Activated naive CD8-positive, alpha-beta T cell treated with anti-CD3 and anti-CD28 coated beads, Interleukin-2, amount 50 U/mL, for 24 hours (primary cell): ENCODE measurements around the gene PPP1R14C.

Source experiments
- ATAC-seq: fragments of 150-1000 bp; cut with Tn5 transposase; one replicate; pipeline ENCODE4 v1.10.0; 2021
- DNase-seq: peaks from one replicate; pipeline ENCODE4 v3.0.0; 2021
- H3K27ac Mint-ChIP-seq: one replicate; pipeline ENCODE4 v1.8.0; 2021; ENCODE audit warnings: mild to moderate bottlenecking, mixed read lengths
- H3K27me3 Mint-ChIP-seq: one replicate; pipeline ENCODE4 v1.8.0; 2021; ENCODE audit warnings: mixed read lengths
- H3K36me3 Mint-ChIP-seq: one replicate; pipeline ENCODE4 v1.8.0; 2021; ENCODE audit warnings: low read depth, mixed read lengths
- H3K4me1 Mint-ChIP-seq: one replicate; pipeline ENCODE4 v1.8.0; 2021; ENCODE audit warnings: mixed read lengths
- H3K4me3 Mint-ChIP-seq: one replicate; pipeline ENCODE4 v1.8.0; 2021; ENCODE audit warnings: mild to moderate bottlenecking, moderate library complexity, mixed read lengths
- H3K9me3 Mint-ChIP-seq: one replicate; pipeline ENCODE4 v1.8.0; 2021; ENCODE audit warnings: mixed read lengths

Gene PPP1R14C

GRCh38 chr6:150142670-150143515 lies at the start of gene PPP1R14C:
TSS of gene PPP1R14C (plus strand) at chr6:150143044. CDS start at chr6:150143193, 149 bp downstream.
- H3K4me1 Mint-ChIP-seq = peaks cover 18% of the 10 kb centered on the region
- peak; percentile 62 for ATAC-seq
- peaks cover 2% of the 10 kb centered on the region for H3K9me3 Mint-ChIP-seq
- H3K36me3 Mint-ChIP-seq = no peaks in the 10 kb centered on the region
- DNase-seq = peak; percentile 40
- no peak within 1 kb of the TSS for H3K27ac Mint-ChIP-seq
- peak within 1 kb of the TSS; percentile 57 for H3K4me3 Mint-ChIP-seq
- peaks cover 76% of the 10 kb centered on the region for H3K27me3 Mint-ChIP-seq

- DNase-seq (no peak), ATAC-seq (no peak)
- H3K9me3 Mint-ChIP-seq = no peaks in the 10 kb centered on the region
- H3K4me3 Mint-ChIP-seq = no peak overlapping the region
- no peaks in the 10 kb centered on the region for H3K4me1 Mint-ChIP-seq
- H3K27me3 Mint-ChIP-seq = peaks cover 15% of the 10 kb centered on the region
- no peaks in the 10 kb centered on the region for H3K36me3 Mint-ChIP-seq
- H3K27ac Mint-ChIP-seq = no peak overlapping the region
These were observed 49.4 kb upstream of the PPP1R14C start for GRCh38 chr6:150093397-150093796.

DNA sequence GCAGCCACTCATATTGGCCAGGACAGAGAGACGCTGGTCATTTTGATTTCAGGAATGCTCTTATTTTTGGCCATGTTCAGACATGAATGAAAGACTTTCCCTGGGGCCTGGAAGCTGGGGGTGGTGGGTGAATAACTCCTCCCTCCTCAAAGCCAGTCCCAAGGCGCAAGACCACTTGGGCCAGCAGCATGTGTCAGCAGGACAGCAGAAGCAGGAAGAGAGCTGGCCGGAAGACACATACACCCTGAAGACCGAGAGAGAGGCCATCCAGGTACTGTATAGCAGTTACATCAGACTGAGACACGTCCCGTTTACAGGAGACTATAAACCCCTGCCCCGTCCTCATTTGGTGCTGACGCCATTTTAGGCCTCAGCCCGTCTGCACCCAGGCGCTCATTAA lies 44.7 kb upstream of the PPP1R14C start:
- Mint-ChIP-seq H3K27ac (no peak overlapping the region), H3K4me3 (no peak overlapping the region), H3K36me3 (no peaks in the 10 kb centered on the region), H3K27me3 (peaks cover 15% of the 10 kb centered on the region), H3K4me1 (no peaks in the 10 kb centered on the region), H3K9me3 (no peaks in the 10 kb centered on the region)
- ATAC-seq = no peak
- no peak for DNase-seq

GRCh38 chr6:150099546-150099945 lies 43.3 kb upstream of the PPP1R14C start:
- H3K27ac Mint-ChIP-seq = no peak overlapping the region
- no peak overlapping the region for H3K4me3 Mint-ChIP-seq
- no peaks in the 10 kb centered on the region for H3K4me1 Mint-ChIP-seq
- H3K36me3 Mint-ChIP-seq = no peaks in the 10 kb centered on the region
- H3K9me3 Mint-ChIP-seq = no peaks in the 10 kb centered on the region
- H3K27me3 Mint-ChIP-seq = peaks cover 10% of the 10 kb centered on the region
- no peak for ATAC-seq
- no peak for DNase-seq

DNA sequence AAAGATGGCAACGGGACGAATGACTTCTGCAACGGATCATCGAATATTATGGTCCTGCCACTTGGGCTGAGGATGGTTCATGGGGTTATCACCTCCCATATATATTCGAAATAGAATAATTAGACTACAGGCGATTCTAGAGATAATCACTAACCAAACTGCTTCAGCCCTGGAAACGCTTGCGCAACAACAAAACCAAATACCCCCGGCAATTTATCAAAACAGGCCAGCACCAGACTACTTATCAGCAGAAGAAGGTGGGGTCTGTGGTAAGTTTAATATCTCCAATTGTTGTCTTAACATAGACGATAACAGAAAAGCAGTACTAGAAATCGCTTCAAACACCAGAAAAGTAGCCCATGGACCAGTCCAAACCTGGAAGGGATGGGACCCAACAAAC lies 42.9 kb upstream of the PPP1R14C start:
- Mint-ChIP-seq H3K27ac (no peak overlapping the region), H3K4me1 (no peaks in the 10 kb centered on the region), H3K4me3 (no peak overlapping the region), H3K27me3 (peaks cover 10% of the 10 kb centered on the region), H3K36me3 (no peaks in the 10 kb centered on the region), H3K9me3 (no peaks in the 10 kb centered on the region)
- DNase-seq = no peak
- ATAC-seq = no peak

GRCh38 chr6:150100745-150101144 lies 42.1 kb upstream of the PPP1R14C start:
- Mint-ChIP-seq H3K36me3 (no peaks in the 10 kb centered on the region), H3K27ac (no peak overlapping the region)

GRCh38 chr6:150102750-150103270 lies 40.0 kb upstream of the PPP1R14C start:
- Mint-ChIP-seq H3K27me3 (peaks cover 2% of the 10 kb centered on the region), H3K4me1 (no peaks in the 10 kb centered on the region), H3K4me3 (no peak overlapping the region), H3K27ac (no peak overlapping the region), H3K36me3 (no peaks in the 10 kb centered on the region), H3K9me3 (no peaks in the 10 kb centered on the region)
- ATAC-seq (no peak), DNase-seq (no peak)

More at GRCh38 chr6:150100745-150101144, 42.1 kb upstream of the PPP1R14C start:
- ATAC-seq (no peak), DNase-seq (no peak)
- no peaks in the 10 kb centered on the region for H3K9me3 Mint-ChIP-seq
- H3K4me1 Mint-ChIP-seq = no peaks in the 10 kb centered on the region
- peaks cover 4% of the 10 kb centered on the region for H3K27me3 Mint-ChIP-seq
- no peak overlapping the region for H3K4me3 Mint-ChIP-seq

- no peak overlapping the region for H3K4me3 Mint-ChIP-seq
- no peak for ATAC-seq
- H3K4me1 Mint-ChIP-seq = no peaks in the 10 kb centered on the region
- H3K27me3 Mint-ChIP-seq = peaks cover 4% of the 10 kb centered on the region
- peaks cover under 1% of the 10 kb centered on the region for H3K36me3 Mint-ChIP-seq
- no peak for DNase-seq
- H3K9me3 Mint-ChIP-seq = no peaks in the 10 kb centered on the region
- H3K27ac Mint-ChIP-seq = no peak overlapping the region
These were observed 30.6 kb upstream of the PPP1R14C start for GRCh38 chr6:150112233-150112632.

DNA sequence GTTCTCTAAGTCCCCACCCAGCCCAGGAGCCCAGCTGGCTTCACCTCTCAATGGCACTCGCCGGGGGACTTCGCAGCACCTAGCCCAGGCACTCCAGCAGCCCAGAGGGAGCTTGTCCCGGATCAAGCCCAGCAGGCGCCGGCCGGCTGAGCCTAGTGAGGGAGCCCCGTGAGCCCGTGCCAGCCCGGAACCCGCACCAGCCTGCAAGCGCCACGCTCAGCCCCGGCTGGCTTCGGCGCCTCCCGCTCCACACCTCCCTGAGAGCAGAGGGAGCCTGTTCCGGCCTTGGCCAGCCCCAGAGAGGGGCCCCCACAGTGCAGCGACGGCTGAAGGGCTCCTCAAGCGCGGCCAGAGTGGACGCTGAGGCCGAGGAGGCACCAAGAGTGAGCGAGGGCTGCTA lies 27.1 kb upstream of the PPP1R14C start:
- peaks cover 2% of the 10 kb centered on the region for H3K36me3 Mint-ChIP-seq
- H3K4me3 Mint-ChIP-seq = no peak overlapping the region
- no peak overlapping the region for H3K27ac Mint-ChIP-seq
- no peak for DNase-seq
- H3K4me1 Mint-ChIP-seq = peaks cover 5% of the 10 kb centered on the region
- ATAC-seq = no peak
- no peaks in the 10 kb centered on the region for H3K9me3 Mint-ChIP-seq
- peaks cover 3% of the 10 kb centered on the region for H3K27me3 Mint-ChIP-seq

DNA sequence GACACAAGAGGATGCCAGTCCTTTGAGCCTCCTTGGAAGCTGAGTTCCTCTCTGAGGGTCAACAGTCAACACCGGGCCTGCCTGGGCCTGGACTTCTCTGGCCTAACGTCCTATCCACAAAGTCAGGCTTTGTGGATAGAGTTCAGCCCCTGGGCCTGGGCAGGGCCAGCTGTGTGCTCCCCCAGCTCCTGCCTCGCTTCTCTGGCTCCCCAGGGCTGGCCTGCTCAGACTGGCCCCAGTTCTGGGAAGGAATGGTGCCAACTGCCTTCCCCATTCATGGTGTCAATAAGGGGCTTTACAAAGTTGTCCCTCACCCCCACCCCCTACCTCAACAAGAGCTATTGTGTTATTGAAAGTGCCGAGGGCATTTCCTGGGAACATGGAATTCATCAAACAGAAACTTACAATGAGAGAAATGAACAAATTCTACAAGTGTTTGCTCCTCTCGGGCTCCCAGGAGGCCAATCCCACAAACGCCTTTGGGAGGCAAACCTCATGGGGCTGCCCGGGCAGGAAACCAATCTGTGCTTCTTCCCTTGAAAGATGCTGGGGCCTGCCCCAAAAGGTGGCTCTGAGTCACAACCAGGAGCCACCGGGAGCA lies 26.5 kb upstream of the PPP1R14C start:
- DNase-seq = no peak
- Mint-ChIP-seq H3K27ac (no peak overlapping the region), H3K4me1 (peaks cover 5% of the 10 kb centered on the region), H3K36me3 (peaks cover 2% of the 10 kb centered on the region), H3K4me3 (no peak overlapping the region), H3K27me3 (peaks cover 2% of the 10 kb centered on the region), H3K9me3 (no peaks in the 10 kb centered on the region)
- no peak for ATAC-seq

DNA sequence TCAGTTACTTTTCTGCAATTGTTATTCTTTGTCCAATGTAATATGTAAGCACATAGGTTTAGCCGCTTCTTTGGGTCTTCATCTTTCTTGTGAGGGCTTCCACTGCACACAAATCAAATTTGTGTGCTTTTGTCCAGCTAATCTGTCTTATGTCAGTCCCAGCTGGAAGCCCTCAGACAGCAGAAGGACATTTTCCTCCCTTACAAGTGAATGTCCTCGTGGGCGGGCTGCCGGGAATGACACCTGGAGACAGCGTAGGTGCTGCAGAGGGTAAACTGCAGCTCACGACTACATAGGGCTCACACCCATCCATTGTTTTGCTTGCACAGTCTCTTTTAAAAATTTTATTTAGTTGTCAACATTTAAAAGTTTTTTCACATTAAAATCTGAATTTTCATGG lies 24.6 kb upstream of the PPP1R14C start:
- H3K27ac Mint-ChIP-seq = no peak overlapping the region
- no peaks in the 10 kb centered on the region for H3K9me3 Mint-ChIP-seq
- H3K36me3 Mint-ChIP-seq = peaks cover 2% of the 10 kb centered on the region
- peaks cover 2% of the 10 kb centered on the region for H3K27me3 Mint-ChIP-seq
- DNase-seq (no peak), ATAC-seq (no peak)
- no peak overlapping the region for H3K4me3 Mint-ChIP-seq
- peaks cover 5% of the 10 kb centered on the region for H3K4me1 Mint-ChIP-seq

- no peak for DNase-seq
- Mint-ChIP-seq H3K36me3 (peaks cover 2% of the 10 kb centered on the region), H3K4me3 (no peak overlapping the region), H3K27me3 (peaks cover 2% of the 10 kb centered on the region), H3K27ac (no peak overlapping the region), H3K4me1 (peaks cover 5% of the 10 kb centered on the region), H3K9me3 (no peaks in the 10 kb centered on the region)
- no peak for ATAC-seq
These were observed 24.2 kb upstream of the PPP1R14C start for GRCh38 chr6:150118627-150119026.

- DNase-seq = no peak
These were observed 23.7 kb upstream of the PPP1R14C start for GRCh38 chr6:150119173-150119572.

GRCh38 chr6:150123645-150124044 lies 19.2 kb upstream of the PPP1R14C start:
- Mint-ChIP-seq H3K36me3 (no peaks in the 10 kb centered on the region), H3K27ac (no peak overlapping the region), H3K4me3 (no peak overlapping the region), H3K4me1 (peaks cover 5% of the 10 kb centered on the region), H3K27me3 (peaks cover 1% of the 10 kb centered on the region), H3K9me3 (no peaks in the 10 kb centered on the region)
- DNase-seq (no peak), ATAC-seq (no peak)

More at GRCh38 chr6:150119173-150119572, 23.7 kb upstream of the PPP1R14C start:
- H3K27ac Mint-ChIP-seq = no peak overlapping the region
- H3K4me3 Mint-ChIP-seq = no peak overlapping the region
- H3K4me1 Mint-ChIP-seq = peaks cover 5% of the 10 kb centered on the region
- peaks cover 2% of the 10 kb centered on the region for H3K36me3 Mint-ChIP-seq
- peaks cover 2% of the 10 kb centered on the region for H3K27me3 Mint-ChIP-seq
- H3K9me3 Mint-ChIP-seq = no peaks in the 10 kb centered on the region
- no peak for ATAC-seq

DNA sequence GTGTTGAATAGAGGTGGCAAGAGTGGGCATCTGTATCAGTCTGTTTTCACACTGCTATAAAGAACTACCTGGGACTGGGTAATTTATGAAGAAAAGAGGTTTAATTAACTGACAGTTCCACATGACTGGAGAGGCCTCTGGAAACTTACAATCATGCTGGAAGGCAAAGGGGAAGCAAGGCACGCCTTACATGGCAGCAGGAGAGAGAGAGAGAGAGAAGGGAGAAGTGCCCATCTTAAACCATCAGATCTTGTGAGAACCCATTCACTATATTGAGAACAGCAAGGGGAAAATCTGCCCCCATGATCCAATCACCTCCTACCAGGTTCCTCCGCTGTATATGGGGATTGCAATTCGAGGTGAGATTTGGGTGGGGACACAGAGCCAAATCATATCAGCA lies 18.6 kb upstream of the PPP1R14C start:
- ATAC-seq (no peak), DNase-seq (no peak)
- H3K4me3 Mint-ChIP-seq = no peak overlapping the region
- H3K9me3 Mint-ChIP-seq = no peaks in the 10 kb centered on the region
- H3K36me3 Mint-ChIP-seq = no peaks in the 10 kb centered on the region
- H3K4me1 Mint-ChIP-seq = peaks cover 3% of the 10 kb centered on the region
- H3K27me3 Mint-ChIP-seq = peaks cover 1% of the 10 kb centered on the region
- no peak overlapping the region for H3K27ac Mint-ChIP-seq
